Effector memory CD8-positive, alpha-beta T cell (primary cell): ENCODE results near the gene COL19A1.

ENCODE experiments used
- ATAC-seq: fragments of 150-1000 bp; cut with Tn5 transposase; replicated peaks from 2 replicates; pipeline ENCODE4 v1.10.0; 2021; ENCODE audit warnings: mild to moderate bottlenecking, moderate library complexity
- DNase-seq, 3 experiments: peaks; one replicate each; pipeline ENCODE4 v3.0.0; 2021
- H3K27ac Mint-ChIP-seq, 2 donors: one replicate each; pipeline ENCODE4 v1.8.0; 2022; ENCODE audit warnings: mild to moderate bottlenecking in 2 of 2, mixed read lengths in 2 of 2, moderate library complexity in 2 of 2
- H3K27me3 Mint-ChIP-seq, 2 donors: one replicate each; pipeline ENCODE4 v1.8.0; 2022; ENCODE audit warnings: mixed read lengths in 2 of 2
- H3K36me3 Mint-ChIP-seq: one replicate; pipeline ENCODE4 v1.8.0; 2022; ENCODE audit warnings: mild to moderate bottlenecking, moderate library complexity, mixed read lengths; ENCODE audit not compliant: insufficient read depth
- H3K4me1 Mint-ChIP-seq, 2 donors: one replicate each; pipeline ENCODE4 v1.8.0; 2022; ENCODE audit warnings: low read depth in 2 of 2, mixed read lengths in 2 of 2
- H3K4me3 Mint-ChIP-seq, 2 donors: one replicate each; pipeline ENCODE4 v1.8.0; 2022; ENCODE audit warnings: mild to moderate bottlenecking in 2 of 2, mixed read lengths in 2 of 2, moderate library complexity in 2 of 2
- H3K9me3 Mint-ChIP-seq, 2 donors: one replicate each; pipeline ENCODE4 v1.8.0; 2022; ENCODE audit warnings: mixed read lengths in 2 of 2

The COL19A1 gene

GRCh38 chr6:70180183-70180900 lies 314.0 kb downstream of the COL19A1 start:
- no peak overlapping the region for H3K27ac Mint-ChIP-seq
- no peaks in the 10 kb centered on the region for H3K36me3 Mint-ChIP-seq
- no peak for DNase-seq
- H3K4me3 Mint-ChIP-seq = no peak overlapping the region
- no peak for ATAC-seq
- no peaks in the 10 kb centered on the region for H3K27me3 Mint-ChIP-seq
- no peaks in the 10 kb centered on the region for H3K4me1 Mint-ChIP-seq
- H3K9me3 Mint-ChIP-seq = peaks cover 0 to 2% of the 10 kb centered on the region in 2 donors

DNA sequence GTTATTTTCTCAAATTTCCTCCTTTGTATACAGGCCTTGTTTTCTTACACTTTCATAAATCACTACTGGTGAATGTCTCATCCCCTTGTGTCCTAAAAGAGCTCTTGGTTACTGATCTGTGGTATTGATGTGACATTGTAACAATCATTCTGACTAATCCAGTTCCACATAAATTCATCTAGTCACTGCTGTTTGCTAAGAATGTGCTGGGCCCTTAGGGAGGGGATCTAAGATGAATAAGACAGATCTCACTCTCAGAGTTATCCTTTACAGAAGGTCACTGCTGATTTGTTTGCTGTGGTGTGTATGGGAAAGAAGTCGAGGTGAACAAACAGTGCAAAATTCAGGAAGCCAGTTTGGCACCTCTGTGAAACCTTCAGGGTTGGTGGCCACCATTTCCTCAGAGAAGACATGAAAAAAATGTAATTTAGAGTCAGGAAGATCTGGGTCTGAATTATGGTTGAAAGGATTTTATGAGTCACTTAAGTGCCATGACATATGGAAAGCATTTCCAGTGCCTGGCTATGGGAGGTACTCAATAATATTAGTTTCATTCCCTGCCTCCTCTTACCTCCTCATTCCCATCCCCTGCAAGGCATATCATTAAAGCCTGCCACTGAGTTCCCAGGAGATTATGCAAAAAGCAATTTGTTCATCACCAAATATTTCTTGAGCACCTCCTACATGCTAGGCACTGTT lies 314.7 kb downstream of the COL19A1 start:
- no peaks in the 10 kb centered on the region for H3K27me3 Mint-ChIP-seq
- H3K36me3 Mint-ChIP-seq = no peaks in the 10 kb centered on the region
- no peaks in the 10 kb centered on the region for H3K4me1 Mint-ChIP-seq
- DNase-seq = no peak
- peaks cover 0 to 2% of the 10 kb centered on the region in 2 donors for H3K9me3 Mint-ChIP-seq
- H3K4me3 Mint-ChIP-seq = no peak overlapping the region
- H3K27ac Mint-ChIP-seq = no peak overlapping the region
- ATAC-seq = no peak

GRCh38 chr6:70183538-70183937 lies 317.2 kb downstream of the COL19A1 start:
- Mint-ChIP-seq H3K4me3 (no peak overlapping the region), H3K27ac (no peak overlapping the region), H3K36me3 (no peaks in the 10 kb centered on the region), H3K9me3 (no peaks in the 10 kb centered on the region), H3K27me3 (no peaks in the 10 kb centered on the region), H3K4me1 (no peaks in the 10 kb centered on the region)
- no peak for DNase-seq
- ATAC-seq = no peak

DNA sequence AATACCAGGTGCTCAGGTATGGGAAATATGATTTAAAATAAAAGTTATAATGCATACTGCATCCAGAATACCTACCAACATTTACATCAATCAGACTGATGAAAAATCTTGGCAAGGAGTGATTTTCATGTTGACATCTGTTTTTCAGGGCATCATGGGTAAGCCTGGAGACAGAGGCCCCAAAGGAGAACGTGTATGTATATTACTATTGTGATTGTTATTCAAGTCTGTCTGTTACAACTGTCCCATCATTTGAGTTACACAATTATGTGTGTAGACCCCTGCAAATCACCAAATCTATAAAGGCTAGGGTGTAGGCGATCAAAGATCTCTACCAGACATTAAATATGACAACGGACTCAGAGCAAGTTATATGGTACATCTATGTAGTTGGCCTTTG lies 318.4 kb downstream of the COL19A1 start:
- Mint-ChIP-seq H3K27me3 (no peaks in the 10 kb centered on the region), H3K4me3 (no peak overlapping the region), H3K27ac (no peak overlapping the region), H3K4me1 (no peaks in the 10 kb centered on the region), H3K9me3 (no peaks in the 10 kb centered on the region), H3K36me3 (no peaks in the 10 kb centered on the region)
- ATAC-seq = no peak
- DNase-seq = no peak

DNA sequence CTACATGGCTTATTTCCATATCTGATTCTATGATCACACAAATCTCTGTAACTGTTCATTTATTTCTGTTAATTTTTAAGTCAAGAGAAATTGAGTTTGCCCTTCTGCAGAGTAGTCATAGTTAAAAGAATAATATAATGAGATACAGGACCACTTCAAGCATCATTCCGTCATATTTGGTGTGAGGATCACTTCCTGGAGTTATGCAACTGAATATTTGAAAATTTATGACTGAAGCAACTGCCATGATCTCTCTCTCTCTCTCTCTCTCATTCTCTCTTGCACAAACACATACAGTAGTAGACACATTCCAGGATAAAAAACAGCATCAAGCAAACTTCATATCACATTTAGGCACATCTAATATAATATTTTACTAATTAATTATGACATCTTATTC lies 320.1 kb downstream of the COL19A1 start:
- Mint-ChIP-seq H3K27me3 (peaks cover 0 to 5% of the 10 kb centered on the region in 2 donors), H3K4me1 (no peaks in the 10 kb centered on the region), H3K9me3 (no peaks in the 10 kb centered on the region), H3K27ac (no peak overlapping the region), H3K36me3 (no peaks in the 10 kb centered on the region), H3K4me3 (no peak overlapping the region)
- ATAC-seq (no peak), DNase-seq (no peak)

DNA sequence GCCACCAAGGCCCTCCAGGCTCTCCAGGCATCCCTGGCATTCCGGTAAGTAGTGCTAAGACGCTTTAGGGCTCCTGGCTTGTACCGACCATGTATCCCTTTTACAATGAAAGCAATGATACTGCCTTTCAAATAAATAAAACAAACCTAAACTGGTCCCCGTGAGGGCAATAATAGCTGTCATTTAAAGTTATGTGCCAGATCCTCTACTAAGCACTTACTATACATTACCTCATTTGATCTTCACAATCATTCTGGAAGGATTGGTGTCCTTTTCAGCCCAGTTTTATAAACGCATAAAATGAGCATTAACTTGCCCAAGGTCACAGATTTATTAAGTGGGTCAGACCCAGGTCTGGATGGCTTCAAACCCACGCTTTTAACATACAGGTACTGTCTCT lies 321.8 kb downstream of the COL19A1 start:
- H3K4me1 Mint-ChIP-seq = no peaks in the 10 kb centered on the region
- H3K27ac Mint-ChIP-seq = no peak overlapping the region
- H3K9me3 Mint-ChIP-seq = no peaks in the 10 kb centered on the region
- no peak overlapping the region for H3K4me3 Mint-ChIP-seq
- peaks cover 2 to 5% of the 10 kb centered on the region in 2 donors for H3K27me3 Mint-ChIP-seq
- peaks cover 1% of the 10 kb centered on the region for H3K36me3 Mint-ChIP-seq
- no peak for ATAC-seq
- no peak for DNase-seq

DNA sequence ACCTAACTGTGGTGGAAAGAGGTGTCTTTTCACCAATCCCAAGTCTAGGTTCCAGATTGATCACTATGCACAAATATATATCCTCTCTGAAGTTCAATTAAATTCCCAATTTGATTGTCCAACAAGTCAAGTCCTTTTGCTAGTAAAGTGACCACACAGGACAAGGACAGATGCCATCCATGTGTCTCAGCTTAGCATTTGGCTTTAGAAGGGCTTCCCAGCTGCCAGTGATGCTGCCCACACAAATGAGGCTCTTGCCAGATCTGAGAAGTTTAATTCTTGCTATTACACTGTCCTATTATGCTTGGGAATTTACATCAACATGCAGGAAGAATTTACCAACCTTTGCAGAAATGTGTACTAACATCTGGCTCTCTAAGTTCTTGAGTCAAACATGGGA lies 328.1 kb downstream of the COL19A1 start:
- peaks cover 3% of the 10 kb centered on the region for H3K36me3 Mint-ChIP-seq
- DNase-seq (no peak), ATAC-seq (no peak)
- no peak overlapping the region for H3K27ac Mint-ChIP-seq
- H3K9me3 Mint-ChIP-seq = no peaks in the 10 kb centered on the region
- no peak overlapping the region for H3K4me3 Mint-ChIP-seq
- H3K4me1 Mint-ChIP-seq = no peaks in the 10 kb centered on the region
- H3K27me3 Mint-ChIP-seq = peaks cover 19% of the 10 kb centered on the region in 2 donors

GRCh38 chr6:70196531-70196930 lies 330.2 kb downstream of the COL19A1 start:
- Mint-ChIP-seq H3K36me3 (peaks cover 3% of the 10 kb centered on the region), H3K4me1 (no peaks in the 10 kb centered on the region), H3K27me3 (peaks cover 14 to 19% of the 10 kb centered on the region in 2 donors), H3K4me3 (no peak overlapping the region), H3K27ac (no peak overlapping the region), H3K9me3 (no peaks in the 10 kb centered on the region)
- DNase-seq (no peak), ATAC-seq (no peak)

GRCh38 chr6:70198785-70199184 lies 332.4 kb downstream of the COL19A1 start:
- no peaks in the 10 kb centered on the region for H3K36me3 Mint-ChIP-seq
- no peaks in the 10 kb centered on the region for H3K9me3 Mint-ChIP-seq
- ATAC-seq (no peak), DNase-seq (no peak)
- H3K27me3 Mint-ChIP-seq = peaks cover 8 to 10% of the 10 kb centered on the region in 2 donors
- no peaks in the 10 kb centered on the region for H3K4me1 Mint-ChIP-seq
- no peak overlapping the region for H3K27ac Mint-ChIP-seq
- no peak overlapping the region for H3K4me3 Mint-ChIP-seq

DNA sequence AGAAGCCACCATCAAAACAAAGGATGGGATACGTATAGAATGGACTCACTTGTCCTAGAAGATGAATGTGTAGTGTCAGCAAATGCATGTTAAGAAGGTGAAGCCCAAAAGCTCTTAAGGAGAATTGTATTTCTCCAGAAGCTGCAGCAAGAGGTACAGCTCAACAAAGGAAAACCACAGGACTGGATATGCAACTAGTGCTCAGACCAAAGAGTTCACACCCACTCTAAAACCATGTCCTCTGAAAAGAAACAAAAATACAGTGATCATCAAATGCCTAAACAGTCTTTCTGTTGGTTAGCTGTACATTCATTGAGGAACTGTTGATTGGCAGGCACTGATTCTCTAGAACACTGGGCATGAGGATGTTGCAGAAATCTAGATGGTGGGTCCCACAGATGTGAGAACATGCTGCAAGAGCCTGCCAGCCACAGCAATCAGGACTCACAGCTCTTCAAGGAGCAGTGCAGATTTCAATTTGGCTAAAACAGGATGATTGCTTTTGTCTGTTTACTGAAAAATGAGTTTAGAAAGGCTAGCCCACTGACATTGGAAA lies 342.0 kb downstream of the COL19A1 start:
- Mint-ChIP-seq H3K27ac (no peak overlapping the region), H3K4me3 (no peak overlapping the region), H3K4me1 (no peaks in the 10 kb centered on the region), H3K9me3 (no peaks in the 10 kb centered on the region), H3K27me3 (no peaks in the 10 kb centered on the region), H3K36me3 (no peaks in the 10 kb centered on the region)
- no peak for ATAC-seq
- no peak for DNase-seq

DNA sequence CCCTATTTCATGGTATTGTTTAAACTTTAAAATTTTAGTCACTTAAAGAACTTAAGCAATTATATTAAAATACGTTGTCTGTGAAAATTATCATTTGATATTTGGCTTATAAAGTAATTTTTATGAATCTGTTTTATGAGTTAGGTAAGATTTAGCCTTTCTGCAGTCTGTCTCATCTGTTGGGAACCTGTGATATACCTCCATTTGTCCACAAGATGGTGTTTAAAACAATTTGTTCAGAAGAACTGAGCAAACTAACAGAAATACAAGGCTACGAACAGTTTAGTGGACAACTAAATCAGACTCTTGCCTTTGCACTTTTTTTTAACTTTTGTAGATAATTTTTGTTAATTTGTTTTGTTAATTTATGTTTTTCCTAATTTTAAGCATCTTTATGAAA lies 344.1 kb downstream of the COL19A1 start:
- H3K9me3 Mint-ChIP-seq = no peaks in the 10 kb centered on the region
- H3K4me1 Mint-ChIP-seq = no peaks in the 10 kb centered on the region
- DNase-seq = no peak
- no peak overlapping the region for H3K27ac Mint-ChIP-seq
- no peaks in the 10 kb centered on the region for H3K27me3 Mint-ChIP-seq
- no peaks in the 10 kb centered on the region for H3K36me3 Mint-ChIP-seq
- no peak for ATAC-seq
- no peak overlapping the region for H3K4me3 Mint-ChIP-seq

DNA sequence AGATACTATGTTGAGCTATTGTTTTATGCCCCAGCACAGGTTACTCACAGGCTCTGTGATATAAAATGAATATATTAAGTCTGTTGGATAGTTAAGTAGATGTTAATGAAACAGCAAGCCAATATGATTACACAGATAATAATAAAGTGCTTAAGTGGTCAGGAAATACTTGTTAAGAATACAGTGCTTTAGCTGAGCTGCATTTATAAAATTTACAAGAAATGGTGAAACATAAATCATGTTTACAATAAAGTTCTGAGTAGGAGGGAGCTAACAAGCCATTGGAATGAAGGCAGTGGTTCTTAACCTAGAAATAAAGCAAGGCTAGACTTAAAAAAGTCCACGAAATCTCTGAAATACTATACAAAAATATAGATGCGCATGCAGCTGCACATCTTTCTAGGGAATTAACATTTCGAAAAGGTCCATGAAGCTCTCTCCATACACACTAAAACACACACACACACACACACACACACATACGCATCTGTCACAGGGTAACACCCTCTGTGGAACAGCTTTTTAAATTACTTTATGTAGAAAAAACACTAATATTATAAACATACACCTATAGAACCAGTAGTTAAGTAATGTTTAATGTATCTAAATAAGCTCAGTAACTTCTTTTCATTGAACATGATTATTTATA lies 349.2 kb downstream of the COL19A1 start:
- ATAC-seq (no peak), DNase-seq (no peak)
- H3K4me1 Mint-ChIP-seq = no peaks in the 10 kb centered on the region
- H3K4me3 Mint-ChIP-seq = no peak overlapping the region
- H3K27ac Mint-ChIP-seq = no peak overlapping the region
- H3K9me3 Mint-ChIP-seq = no peaks in the 10 kb centered on the region
- peaks cover 3% of the 10 kb centered on the region for H3K36me3 Mint-ChIP-seq
- H3K27me3 Mint-ChIP-seq = peaks cover 9 to 21% of the 10 kb centered on the region in 2 donors

GRCh38 chr6:70216767-70217166 lies 350.4 kb downstream of the COL19A1 start:
- Mint-ChIP-seq H3K4me1 (no peaks in the 10 kb centered on the region), H3K9me3 (no peaks in the 10 kb centered on the region), H3K27me3 (peaks cover 9 to 21% of the 10 kb centered on the region in 2 donors), H3K4me3 (no peak overlapping the region), H3K27ac (no peak overlapping the region), H3K36me3 (peaks cover 3% of the 10 kb centered on the region)
- DNase-seq (no peak), ATAC-seq (no peak)
